ENCODE measurements around the gene BBS7. TPM values are rescaled to one million over a fixed set of nuclear protein-coding genes. Genes with fewer than 3 reads are reported as not detected.

BBS7 gene
- total RNA-seq, 1 experiment from 2014 or later = 20.5 TPM

DNA sequence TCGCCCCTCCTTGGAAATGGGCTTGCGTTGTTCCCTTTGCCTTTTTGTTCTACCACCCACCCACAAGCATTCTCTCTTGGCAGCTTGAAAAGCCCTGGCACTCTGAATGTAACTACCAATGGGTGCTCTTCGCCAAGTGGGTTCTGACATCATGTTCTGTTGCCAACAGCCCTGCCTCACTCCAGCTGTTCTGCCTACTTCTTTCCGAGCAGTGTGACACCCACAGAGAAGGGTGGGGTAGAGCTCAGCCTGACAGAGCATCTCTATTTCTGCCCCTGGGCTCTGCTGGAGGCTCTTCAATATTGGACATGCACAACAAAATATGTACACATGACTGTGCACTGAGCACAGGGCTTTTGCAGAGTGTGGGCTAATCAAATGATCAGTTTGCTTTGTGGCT lies 84.8 kb downstream of the BBS7 start (continued):
- no peak for TF ChIP-seq ETV6 (CRISPR knock-in tag; IDR thresholded peaks at IDR 0.05)

DNA sequence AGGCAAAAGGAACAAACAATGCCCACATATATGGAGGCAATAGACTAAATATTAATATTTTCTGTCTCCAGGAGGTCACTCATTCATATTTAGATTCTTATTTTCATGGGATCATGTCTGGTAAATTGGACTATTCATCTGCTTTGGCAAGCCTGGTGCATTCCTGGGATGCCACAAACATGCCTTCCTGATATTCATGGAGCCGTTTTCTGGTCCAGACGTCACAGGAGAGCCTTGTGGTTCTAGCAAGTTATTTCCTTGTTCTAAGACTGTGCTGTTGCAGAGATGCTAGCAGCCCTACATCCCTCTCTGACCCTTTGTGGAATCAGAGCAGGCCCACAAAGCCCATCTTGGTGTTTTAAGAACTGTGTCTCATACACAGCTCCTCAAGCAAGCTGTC lies 85.3 kb downstream of the BBS7 start:
- H3K27me3 Mint-ChIP-seq (ENCODE audit: low read depth) = no peaks in the 10 kb centered on the region; the same call in none of the 2 replicates
- H3K9me3 Mint-ChIP-seq = no peaks in the 10 kb centered on the region
- TF ChIP-seq NFYB (CRISPR knock-in tag; conservative IDR thresholded peaks at IDR 0.05; ENCODE audit: low read depth) = no peak
- no peak for TF ChIP-seq ETV6 (CRISPR knock-in tag; IDR thresholded peaks at IDR 0.05)
- TF ChIP-seq, protein P1, sequence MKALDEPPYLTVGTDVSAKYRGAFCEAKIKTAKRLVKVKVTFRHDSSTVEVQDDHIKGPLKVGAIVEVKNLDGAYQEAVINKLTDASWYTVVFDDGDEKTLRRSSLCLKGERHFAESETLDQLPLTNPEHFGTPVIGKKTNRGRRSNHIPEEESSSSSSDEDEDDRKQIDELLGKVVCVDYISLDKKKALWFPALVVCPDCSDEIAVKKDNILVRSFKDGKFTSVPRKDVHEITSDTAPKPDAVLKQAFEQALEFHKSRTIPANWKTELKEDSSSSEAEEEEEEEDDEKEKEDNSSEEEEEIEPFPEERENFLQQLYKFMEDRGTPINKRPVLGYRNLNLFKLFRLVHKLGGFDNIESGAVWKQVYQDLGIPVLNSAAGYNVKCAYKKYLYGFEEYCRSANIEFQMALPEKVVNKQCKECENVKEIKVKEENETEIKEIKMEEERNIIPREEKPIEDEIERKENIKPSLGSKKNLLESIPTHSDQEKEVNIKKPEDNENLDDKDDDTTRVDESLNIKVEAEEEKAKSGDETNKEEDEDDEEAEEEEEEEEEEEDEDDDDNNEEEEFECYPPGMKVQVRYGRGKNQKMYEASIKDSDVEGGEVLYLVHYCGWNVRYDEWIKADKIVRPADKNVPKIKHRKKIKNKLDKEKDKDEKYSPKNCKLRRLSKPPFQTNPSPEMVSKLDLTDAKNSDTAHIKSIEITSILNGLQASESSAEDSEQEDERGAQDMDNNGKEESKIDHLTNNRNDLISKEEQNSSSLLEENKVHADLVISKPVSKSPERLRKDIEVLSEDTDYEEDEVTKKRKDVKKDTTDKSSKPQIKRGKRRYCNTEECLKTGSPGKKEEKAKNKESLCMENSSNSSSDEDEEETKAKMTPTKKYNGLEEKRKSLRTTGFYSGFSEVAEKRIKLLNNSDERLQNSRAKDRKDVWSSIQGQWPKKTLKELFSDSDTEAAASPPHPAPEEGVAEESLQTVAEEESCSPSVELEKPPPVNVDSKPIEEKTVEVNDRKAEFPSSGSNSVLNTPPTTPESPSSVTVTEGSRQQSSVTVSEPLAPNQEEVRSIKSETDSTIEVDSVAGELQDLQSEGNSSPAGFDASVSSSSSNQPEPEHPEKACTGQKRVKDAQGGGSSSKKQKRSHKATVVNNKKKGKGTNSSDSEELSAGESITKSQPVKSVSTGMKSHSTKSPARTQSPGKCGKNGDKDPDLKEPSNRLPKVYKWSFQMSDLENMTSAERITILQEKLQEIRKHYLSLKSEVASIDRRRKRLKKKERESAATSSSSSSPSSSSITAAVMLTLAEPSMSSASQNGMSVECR (CRISPR knock-in tag; IDR thresholded peaks at IDR 0.05; ENCODE audit: borderline replicate concordance) = no peak
- TF ChIP-seq NR1H2 (CRISPR knock-in tag; IDR thresholded peaks at IDR 0.05) = no peak
- H3K4me3 Mint-ChIP-seq = no peak overlapping the region
- DNase-seq (ENCODE audit: low spot score) (no peak), ATAC-seq (no peak)
- H3K27ac Mint-ChIP-seq = no peak overlapping the region
- H3K36me3 Mint-ChIP-seq = no peaks in the 10 kb centered on the region
- CTCF ChIA-PET = no interaction called here
- H3K4me1 Mint-ChIP-seq = no peaks in the 10 kb centered on the region
- POLR2A ChIA-PET = no interaction called here

DNA sequence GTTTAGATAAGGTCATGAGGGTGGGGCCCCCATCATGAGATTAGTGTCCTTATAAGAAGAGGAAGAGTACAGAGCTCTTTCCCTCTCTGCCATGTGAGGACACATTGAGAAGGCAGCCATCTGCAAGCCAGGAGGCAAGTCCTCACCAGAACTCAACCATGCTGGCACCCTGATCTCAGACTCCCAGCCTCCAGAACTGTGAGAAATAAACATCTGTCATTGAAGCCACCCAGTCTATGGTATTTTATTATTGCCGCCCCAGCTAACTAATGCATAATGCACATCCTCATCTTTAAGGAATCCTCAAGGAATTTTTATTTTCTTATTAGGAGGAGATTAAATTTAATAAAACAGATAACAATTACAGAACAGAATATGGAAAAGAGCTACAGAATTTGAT lies 85.9 kb downstream of the BBS7 start:
- DNase-seq (ENCODE audit: low spot score) (no peak), ATAC-seq (no peak)
- no peaks in the 10 kb centered on the region; the same call in none of the 2 replicates for H3K27me3 Mint-ChIP-seq (ENCODE audit: low read depth)
- H3K4me3 Mint-ChIP-seq = no peak overlapping the region
- H3K9me3 Mint-ChIP-seq = no peaks in the 10 kb centered on the region
- ChIA-PET POLR2A (no interaction called here), CTCF (no interaction called here)
- H3K27ac Mint-ChIP-seq = no peak overlapping the region
- no peaks in the 10 kb centered on the region for H3K36me3 Mint-ChIP-seq
- no peaks in the 10 kb centered on the region for H3K4me1 Mint-ChIP-seq
- TF ChIP-seq GRHL2 (CRISPR knock-in tag; IDR thresholded peaks at IDR 0.05; ENCODE audit: insufficient replicate concordance, severe bottlenecking) (no peak), FOXP1 (CRISPR knock-in tag; IDR thresholded peaks at IDR 0.05; ENCODE audit: borderline replicate concordance) (no peak), ZNF121 (CRISPR knock-in tag; IDR thresholded peaks at IDR 0.05) (no peak), ZNF138 (CRISPR knock-in tag; conservative IDR thresholded peaks at IDR 0.05) (no peak)
- TF ChIP-seq, protein P2, sequence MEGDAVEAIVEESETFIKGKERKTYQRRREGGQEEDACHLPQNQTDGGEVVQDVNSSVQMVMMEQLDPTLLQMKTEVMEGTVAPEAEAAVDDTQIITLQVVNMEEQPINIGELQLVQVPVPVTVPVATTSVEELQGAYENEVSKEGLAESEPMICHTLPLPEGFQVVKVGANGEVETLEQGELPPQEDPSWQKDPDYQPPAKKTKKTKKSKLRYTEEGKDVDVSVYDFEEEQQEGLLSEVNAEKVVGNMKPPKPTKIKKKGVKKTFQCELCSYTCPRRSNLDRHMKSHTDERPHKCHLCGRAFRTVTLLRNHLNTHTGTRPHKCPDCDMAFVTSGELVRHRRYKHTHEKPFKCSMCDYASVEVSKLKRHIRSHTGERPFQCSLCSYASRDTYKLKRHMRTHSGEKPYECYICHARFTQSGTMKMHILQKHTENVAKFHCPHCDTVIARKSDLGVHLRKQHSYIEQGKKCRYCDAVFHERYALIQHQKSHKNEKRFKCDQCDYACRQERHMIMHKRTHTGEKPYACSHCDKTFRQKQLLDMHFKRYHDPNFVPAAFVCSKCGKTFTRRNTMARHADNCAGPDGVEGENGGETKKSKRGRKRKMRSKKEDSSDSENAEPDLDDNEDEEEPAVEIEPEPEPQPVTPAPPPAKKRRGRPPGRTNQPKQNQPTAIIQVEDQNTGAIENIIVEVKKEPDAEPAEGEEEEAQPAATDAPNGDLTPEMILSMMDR (IDR thresholded peaks at IDR 0.05) = no peak
- TF ChIP-seq, protein P3, sequence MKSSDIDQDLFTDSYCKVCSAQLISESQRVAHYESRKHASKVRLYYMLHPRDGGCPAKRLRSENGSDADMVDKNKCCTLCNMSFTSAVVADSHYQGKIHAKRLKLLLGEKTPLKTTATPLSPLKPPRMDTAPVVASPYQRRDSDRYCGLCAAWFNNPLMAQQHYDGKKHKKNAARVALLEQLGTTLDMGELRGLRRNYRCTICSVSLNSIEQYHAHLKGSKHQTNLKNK (CRISPR knock-in tag; IDR thresholded peaks at IDR 0.05) = no peak
- TF ChIP-seq, protein P4, sequence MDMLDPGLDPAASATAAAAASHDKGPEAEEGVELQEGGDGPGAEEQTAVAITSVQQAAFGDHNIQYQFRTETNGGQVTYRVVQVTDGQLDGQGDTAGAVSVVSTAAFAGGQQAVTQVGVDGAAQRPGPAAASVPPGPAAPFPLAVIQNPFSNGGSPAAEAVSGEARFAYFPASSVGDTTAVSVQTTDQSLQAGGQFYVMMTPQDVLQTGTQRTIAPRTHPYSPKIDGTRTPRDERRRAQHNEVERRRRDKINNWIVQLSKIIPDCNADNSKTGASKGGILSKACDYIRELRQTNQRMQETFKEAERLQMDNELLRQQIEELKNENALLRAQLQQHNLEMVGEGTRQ (CRISPR knock-in tag; IDR thresholded peaks at IDR 0.05) = no peak
- TF ChIP-seq, protein P5, sequence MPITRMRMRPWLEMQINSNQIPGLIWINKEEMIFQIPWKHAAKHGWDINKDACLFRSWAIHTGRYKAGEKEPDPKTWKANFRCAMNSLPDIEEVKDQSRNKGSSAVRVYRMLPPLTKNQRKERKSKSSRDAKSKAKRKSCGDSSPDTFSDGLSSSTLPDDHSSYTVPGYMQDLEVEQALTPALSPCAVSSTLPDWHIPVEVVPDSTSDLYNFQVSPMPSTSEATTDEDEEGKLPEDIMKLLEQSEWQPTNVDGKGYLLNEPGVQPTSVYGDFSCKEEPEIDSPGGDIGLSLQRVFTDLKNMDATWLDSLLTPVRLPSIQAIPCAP (CRISPR knock-in tag; IDR thresholded peaks at IDR 0.05) = no peak
- TF ChIP-seq, protein P6, sequence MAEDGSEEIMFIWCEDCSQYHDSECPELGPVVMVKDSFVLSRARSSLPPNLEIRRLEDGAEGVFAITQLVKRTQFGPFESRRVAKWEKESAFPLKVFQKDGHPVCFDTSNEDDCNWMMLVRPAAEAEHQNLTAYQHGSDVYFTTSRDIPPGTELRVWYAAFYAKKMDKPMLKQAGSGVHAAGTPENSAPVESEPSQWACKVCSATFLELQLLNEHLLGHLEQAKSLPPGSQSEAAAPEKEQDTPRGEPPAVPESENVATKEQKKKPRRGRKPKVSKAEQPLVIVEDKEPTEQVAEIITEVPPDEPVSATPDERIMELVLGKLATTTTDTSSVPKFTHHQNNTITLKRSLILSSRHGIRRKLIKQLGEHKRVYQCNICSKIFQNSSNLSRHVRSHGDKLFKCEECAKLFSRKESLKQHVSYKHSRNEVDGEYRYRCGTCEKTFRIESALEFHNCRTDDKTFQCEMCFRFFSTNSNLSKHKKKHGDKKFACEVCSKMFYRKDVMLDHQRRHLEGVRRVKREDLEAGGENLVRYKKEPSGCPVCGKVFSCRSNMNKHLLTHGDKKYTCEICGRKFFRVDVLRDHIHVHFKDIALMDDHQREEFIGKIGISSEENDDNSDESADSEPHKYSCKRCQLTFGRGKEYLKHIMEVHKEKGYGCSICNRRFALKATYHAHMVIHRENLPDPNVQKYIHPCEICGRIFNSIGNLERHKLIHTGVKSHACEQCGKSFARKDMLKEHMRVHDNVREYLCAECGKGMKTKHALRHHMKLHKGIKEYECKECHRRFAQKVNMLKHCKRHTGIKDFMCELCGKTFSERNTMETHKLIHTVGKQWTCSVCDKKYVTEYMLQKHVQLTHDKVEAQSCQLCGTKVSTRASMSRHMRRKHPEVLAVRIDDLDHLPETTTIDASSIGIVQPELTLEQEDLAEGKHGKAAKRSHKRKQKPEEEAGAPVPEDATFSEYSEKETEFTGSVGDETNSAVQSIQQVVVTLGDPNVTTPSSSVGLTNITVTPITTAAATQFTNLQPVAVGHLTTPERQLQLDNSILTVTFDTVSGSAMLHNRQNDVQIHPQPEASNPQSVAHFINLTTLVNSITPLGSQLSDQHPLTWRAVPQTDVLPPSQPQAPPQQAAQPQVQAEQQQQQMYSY (CRISPR knock-in tag; IDR thresholded peaks at IDR 0.05) = no peak

All from WTC11 (cell line).